ENCODE data around the gene IGFBP6. TPM values are rescaled to one million over a fixed set of nuclear protein-coding genes. Genes with fewer than 3 reads are reported as not detected.

Gene IGFBP6
- total and polyA plus RNA-seq, 2 donors (not counting 1 experiment from before 2014, with no cell fraction given): 0.30 TPM; not detected in 1

DNA sequence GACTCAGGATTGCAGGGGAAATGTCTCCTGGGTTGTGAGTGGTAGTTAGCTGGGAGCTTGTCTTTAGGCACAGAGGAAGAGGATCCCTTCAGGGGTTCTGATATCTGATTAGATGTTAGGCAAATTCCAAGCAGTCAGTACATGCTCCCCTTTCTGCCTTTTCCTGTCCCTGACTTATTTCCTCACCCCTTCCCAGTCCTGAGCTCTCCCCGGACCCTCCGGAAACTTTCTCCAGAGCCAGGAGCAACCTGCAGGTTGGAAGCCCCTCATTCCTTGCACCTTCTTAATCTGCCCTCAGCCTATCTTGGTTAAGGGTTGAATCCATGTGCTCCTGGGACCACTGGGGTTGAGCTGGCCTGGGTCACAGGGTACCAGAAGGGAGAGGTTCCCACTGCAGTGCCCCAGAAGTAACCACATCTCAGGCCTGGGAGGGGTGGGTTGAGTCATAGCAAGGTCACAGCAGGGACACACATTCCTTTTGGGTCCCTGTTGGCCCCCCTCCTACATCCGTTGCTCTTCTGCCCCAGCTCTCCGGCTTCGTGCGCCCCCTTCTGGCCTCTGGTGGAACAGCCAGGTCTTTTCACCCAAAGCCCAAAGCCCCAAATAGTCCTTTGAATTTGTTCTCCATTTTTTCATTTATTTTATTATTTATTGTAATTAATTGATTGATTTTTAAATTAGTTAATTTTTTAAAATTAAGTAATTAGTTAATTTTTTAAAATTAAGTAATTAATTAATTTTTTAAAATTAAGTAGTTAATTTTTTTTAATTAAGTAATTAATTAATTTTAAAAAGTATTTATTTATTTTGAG lies 1.8 kb downstream of the IGFBP6 start:
- Histone ChIP-seq H3K27ac (ENCODE audit: low read length in 2 of 2) (no peak overlapping the region), H3K9ac (ENCODE audit: low read length) (no peak overlapping the region), H4K20me1 (ENCODE audit: control insufficient read depth, insufficient read depth, low read length, poor library complexity, severe bottlenecking) (no peaks in the 10 kb centered on the region), H3K4me2 (replicated peaks; ENCODE audit: low read depth, low read length, poor library complexity, severe bottlenecking) (peak overlapping the region; percentile 23), H3K36me3 (replicated peaks in 1 of 2; ENCODE audit: control extremely low read depth in 1 of 2, control insufficient read depth in 1 of 2, extremely low read depth in 1 of 2, insufficient read depth in 2 of 2, low read length in 1 of 2) (no peaks in the 10 kb centered on the region), H3K9me3 (ENCODE audit: control extremely low read depth in 1 of 3, control insufficient read depth in 2 of 3, insufficient read depth in 1 of 3, low read length in 2 of 3) (no peaks in the 10 kb centered on the region), H2AFZ (ENCODE audit: insufficient read depth, low read depth, low read length, poor library complexity, severe bottlenecking) (no peak overlapping the region), H3K27me3 (replicated peaks in 1 of 4; ENCODE audit: control extremely low read depth in 1 of 4, control insufficient read depth in 3 of 4, insufficient read depth in 4 of 4, low read length in 3 of 4) (peaks cover 0 to 18% (median 7%) of the 10 kb centered on the region in 4 experiments), H3K79me2 (ENCODE audit: control insufficient read depth, insufficient read depth, low read length) (no peaks in the 10 kb centered on the region), H3K4me1 (ENCODE audit: control insufficient read depth in 2 of 2, insufficient read depth in 2 of 2, low read length in 2 of 2) (peaks cover 37 to 48% of the 10 kb centered on the region in 2 donors), H3K4me3 (ENCODE audit: control extremely low read depth in 1 of 5, extremely low read depth in 1 of 5, insufficient read depth in 1 of 5, low read depth in 2 of 5, low read length in 4 of 5) (no peak overlapping the region)
- ATAC-seq (ENCODE audit: low read depth): peak; percentile 68
- no peak for TF ChIP-seq EZH2 (IDR thresholded peaks at IDR 0.05; ENCODE audit: borderline replicate concordance, insufficient read depth, low read depth, low read length, poor library complexity, severe bottlenecking)
- TF ChIP-seq, protein P1, sequence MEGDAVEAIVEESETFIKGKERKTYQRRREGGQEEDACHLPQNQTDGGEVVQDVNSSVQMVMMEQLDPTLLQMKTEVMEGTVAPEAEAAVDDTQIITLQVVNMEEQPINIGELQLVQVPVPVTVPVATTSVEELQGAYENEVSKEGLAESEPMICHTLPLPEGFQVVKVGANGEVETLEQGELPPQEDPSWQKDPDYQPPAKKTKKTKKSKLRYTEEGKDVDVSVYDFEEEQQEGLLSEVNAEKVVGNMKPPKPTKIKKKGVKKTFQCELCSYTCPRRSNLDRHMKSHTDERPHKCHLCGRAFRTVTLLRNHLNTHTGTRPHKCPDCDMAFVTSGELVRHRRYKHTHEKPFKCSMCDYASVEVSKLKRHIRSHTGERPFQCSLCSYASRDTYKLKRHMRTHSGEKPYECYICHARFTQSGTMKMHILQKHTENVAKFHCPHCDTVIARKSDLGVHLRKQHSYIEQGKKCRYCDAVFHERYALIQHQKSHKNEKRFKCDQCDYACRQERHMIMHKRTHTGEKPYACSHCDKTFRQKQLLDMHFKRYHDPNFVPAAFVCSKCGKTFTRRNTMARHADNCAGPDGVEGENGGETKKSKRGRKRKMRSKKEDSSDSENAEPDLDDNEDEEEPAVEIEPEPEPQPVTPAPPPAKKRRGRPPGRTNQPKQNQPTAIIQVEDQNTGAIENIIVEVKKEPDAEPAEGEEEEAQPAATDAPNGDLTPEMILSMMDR (IDR thresholded peaks at IDR 0.05): peak; percentile 97
- Mint-ChIP-seq H3K4me1 (peaks cover 42% of the 10 kb centered on the region), H3K27me3 (peaks cover 12% of the 10 kb centered on the region), H3K9me3 (ENCODE audit: insufficient read depth) (no peaks in the 10 kb centered on the region), H3K27ac (peak overlapping the region; percentile 59), H3K4me3 (peak overlapping the region; percentile 90)
- ChIA-PET CTCF (interaction anchor here (0.6 to 13.1 kb wide), 25 partner anchors 9 to 1300 kb away, joined by 3 to 344 read pairs (median 5); partner anchors contain the start of gene SPRYD3), POLR2A (interaction anchor here (0.5 to 2.6 kb wide), 2 partner anchors 20 to 28 kb away, joined by 8 to 11 read pairs; partner anchors contain the start of gene SPRYD3)
- peak; percentile 87 for DNase-seq
- intact Hi-C loops (cut with micrococcal nuclease): loop anchor here (1.0 to 5.0 kb wide), 2 partner anchors 33 to 47 kb away; partner anchors contain the start of gene TNS2
- WGBS (ENCODE audit: insufficient coverage): no CpG with 5 or more reads among the region's 6 CpGs

Data from B cell (primary cell).